Hematopoietic multipotent progenitor cell treated with erythropoietin and hydrocortisone succinate and interleukin-3 and kit ligand, for 8 days (in vitro differentiated cells): ENCODE data around the gene TTC31.
A peak's percentile ranks its signal among the peaks of the same experiment; 100 is the strongest.
"Not testable (repeated sequence)": the region's sequence is repeated elsewhere in the genome, so short reads cannot be mapped to it uniquely, and the experiment has no call there.

ENCODE experiments used
- DNase-seq: peaks from one replicate; pipeline ENCODE4 v3.0.0-alpha.2; 2015

The TTC31 gene

GRCh38 chr2:74457549-74458131, 25.2 kb upstream of the TTC31 start:
- peak; percentile 54 for DNase-seq

DNA sequence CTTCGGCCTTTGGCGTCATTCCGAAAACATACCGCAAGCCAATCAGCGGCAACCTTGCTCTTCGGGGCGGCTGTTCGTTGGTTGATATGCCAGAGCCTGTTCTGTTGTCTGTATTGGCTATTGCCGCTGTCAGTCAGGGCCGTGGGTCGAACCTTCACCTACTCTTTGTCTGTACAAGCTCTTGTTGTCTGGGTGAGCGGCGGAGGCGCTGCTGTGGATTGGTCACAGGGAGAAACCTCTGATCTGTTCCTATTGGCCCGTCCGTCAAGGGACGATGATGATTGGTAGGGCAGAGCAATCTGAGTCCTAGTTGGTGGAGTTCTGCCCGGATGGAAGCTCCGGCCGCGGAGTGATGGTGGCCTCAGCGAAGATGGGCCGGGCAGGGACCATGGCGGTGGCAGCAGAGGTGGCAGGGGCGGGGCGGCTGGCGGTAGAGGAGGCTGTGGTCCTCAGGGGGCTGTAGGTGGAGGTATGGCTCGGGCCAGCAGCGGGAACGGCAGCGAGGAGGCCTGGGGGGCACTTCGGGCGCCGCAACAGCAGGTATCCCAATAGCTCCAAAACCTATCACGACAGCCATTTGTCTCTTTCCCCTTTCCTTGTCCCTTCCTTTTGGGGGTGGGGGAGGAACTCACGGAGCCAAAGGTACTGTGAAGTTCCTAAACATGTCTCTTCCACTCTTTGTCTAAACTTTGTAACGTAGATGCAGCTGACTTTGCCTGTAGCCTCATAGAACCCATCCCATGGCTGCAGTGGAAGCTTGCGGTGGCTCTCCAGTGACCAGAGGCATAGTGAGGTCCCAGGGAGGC, 24.5 kb upstream of the TTC31 start, which contains the start of gene WBP1:
Gene WBP1, plus strand, starts transcription at position 307 of the 806 bp plus-strand sequence. Its CDS starts 165 bp downstream, at position 472.
- DNase-seq: peak; percentile 100

GRCh38 chr2:74458938-74459363, 23.9 kb upstream of the TTC31 start:
- DNase-seq: no peak

GRCh38 chr2:74459503-74460118, 23.3 kb upstream of the TTC31 start:
- not testable (repeated sequence) for DNase-seq

- DNase-seq: not testable (repeated sequence)
Measured at GRCh38 chr2:74460187-74460586, 22.7 kb upstream of the TTC31 start.

- DNase-seq: no peak
Measured at GRCh38 chr2:74461187-74462053, 21.5 kb upstream of the TTC31 start.

- DNase-seq: no peak
Measured at GRCh38 chr2:74462054-74462785, 20.7 kb upstream of the TTC31 start.

DNA sequence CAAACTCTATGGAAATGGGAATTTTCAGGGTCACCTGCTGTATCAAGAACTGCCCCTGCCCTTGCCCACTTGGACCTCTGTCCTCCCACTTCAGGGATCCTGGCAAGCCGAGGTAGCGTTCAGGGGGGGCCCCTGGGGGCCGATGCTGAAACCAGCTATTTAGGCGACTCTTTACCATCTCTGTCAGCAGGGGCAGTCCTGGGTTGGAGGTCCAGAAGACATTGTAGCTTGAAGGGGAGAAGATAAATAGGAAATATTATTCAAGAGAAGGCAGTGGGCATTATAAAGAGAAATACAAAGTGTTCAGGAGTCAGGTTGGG, 20.1 kb upstream of the TTC31 start:
- DNase-seq: no peak

DNA sequence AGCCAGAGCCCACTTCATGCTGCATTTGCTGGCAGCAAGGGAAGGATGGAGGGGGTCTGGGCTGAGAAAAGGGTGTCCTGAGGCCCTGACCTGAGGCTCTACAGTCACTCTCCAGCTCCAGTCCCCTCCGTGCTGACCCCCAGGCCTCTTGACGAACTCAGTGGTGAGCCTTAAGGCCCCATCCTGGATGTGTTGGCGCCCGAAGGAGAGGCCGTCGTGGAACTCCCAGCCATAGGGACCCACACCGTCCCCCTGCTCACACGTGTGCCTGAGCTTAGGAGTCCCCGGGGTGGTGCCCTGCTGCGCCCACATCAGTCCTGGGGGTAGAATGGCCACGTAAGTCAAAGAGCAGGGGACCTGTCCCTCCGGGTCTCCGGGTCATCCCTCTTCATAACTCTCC, 18.5 kb upstream of the TTC31 start:
- no peak for DNase-seq

GRCh38 chr2:74470742-74471141, 12.1 kb upstream of the TTC31 start:
- not testable (repeated sequence) for DNase-seq

DNA sequence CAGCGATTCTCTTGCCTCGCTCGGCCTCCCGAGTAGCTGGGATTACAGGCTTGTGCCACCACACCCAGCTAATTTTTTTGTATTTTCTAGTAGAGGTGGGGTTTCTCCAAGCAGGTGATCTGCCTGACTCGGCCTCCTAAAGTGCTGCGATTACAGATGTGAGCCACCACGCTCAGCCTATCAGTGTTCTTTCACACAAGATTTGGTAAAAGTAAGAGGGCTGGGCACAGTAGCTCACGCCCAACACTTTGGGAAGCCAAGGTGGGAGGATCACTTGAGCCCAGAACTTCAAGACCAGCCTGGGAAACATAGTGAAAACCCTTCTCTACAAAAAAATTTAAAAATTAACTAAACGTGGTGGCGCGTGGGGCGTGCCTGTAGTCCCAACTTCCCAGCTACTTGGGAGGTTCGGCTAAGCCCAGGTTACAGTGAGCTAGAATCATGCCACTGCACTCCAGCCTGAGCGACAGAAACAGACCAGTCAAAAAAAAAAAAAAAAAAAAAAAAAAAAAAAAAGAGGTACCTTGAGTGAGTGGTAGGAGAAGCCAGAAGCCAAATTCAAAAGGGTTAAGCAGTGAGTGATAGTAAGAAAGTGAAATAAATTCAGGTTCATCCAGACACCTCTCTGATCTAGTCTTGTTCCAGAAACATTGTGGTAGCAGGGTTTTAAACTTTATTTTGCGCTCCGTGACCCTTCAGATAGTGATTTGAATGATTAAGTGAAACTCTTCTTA, 11.4 kb upstream of the TTC31 start:
- peak; percentile 34 for DNase-seq

- peak; percentile 94 for DNase-seq
Measured at GRCh38 chr2:74472086-74472944, 10.6 kb upstream of the TTC31 start, which contains the start of gene MRPL53. MRPL53 (minus strand) TSS chr2:74472680; CDS start chr2:74472660, 20 bp downstream.

- no peak for DNase-seq
Measured at GRCh38 chr2:74472945-74473258, 10.0 kb upstream of the TTC31 start.

DNA sequence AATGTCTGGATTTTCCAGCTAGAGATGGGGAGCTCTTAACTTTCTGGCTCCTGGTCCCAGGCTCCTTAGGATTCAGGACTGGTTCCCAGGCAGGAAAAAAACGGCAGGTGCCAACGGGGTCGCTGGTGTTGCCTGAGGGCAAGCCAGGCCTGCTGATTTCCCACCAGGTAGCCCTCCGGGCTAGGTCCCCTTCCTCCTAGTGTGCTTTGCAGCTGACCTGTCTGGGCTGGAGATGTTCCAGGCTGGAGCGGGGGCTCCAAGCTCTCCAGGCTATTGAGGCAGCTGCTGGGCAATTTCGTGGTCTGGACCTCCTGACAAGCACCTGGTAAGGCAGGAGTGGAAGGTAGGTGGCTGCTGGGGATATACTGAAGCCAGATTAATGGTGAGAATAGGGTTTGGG, 8.4 kb upstream of the TTC31 start:
- no peak for DNase-seq

DNA sequence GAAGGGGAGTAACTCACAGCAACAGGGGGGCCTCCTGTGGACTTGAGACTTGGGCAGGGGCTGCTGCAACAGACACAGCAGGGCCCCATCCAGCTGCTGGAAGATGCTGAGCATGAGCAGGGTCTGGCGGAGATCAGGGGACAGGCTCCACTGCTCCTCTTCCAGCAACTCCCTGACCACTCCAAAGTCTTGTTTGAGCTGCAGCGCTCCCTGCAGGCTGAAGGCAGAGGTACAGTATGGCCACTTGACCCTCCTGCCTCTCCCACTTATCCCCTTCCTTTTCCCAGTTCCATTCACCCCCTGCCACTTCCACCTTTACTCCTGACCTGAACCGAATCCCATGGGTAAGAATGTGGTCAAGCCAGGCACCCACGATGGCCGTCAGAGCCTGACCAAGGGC, 8.0 kb upstream of the TTC31 start:
- no peak for DNase-seq

DNA sequence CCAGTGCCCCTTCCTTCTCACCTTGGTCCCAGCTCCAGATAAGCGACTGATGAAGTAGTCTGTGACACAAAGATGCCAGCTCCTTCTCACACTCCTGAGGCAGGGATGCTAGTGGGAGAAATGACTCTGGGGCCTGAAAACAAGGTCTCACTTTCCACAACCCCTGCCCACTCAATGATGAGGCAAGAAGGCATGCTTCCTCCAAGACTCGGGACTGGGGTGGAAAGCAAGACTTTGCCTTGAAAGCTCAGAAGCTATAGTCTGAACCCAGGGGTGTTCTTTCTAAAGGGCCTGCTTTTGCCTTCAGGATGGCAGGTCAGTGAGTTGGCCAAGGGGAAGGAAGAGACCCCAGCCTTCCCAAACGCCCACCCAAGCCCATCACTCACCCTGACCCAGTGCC, 1.4 kb upstream of the TTC31 start:
- no peak for DNase-seq

DNA sequence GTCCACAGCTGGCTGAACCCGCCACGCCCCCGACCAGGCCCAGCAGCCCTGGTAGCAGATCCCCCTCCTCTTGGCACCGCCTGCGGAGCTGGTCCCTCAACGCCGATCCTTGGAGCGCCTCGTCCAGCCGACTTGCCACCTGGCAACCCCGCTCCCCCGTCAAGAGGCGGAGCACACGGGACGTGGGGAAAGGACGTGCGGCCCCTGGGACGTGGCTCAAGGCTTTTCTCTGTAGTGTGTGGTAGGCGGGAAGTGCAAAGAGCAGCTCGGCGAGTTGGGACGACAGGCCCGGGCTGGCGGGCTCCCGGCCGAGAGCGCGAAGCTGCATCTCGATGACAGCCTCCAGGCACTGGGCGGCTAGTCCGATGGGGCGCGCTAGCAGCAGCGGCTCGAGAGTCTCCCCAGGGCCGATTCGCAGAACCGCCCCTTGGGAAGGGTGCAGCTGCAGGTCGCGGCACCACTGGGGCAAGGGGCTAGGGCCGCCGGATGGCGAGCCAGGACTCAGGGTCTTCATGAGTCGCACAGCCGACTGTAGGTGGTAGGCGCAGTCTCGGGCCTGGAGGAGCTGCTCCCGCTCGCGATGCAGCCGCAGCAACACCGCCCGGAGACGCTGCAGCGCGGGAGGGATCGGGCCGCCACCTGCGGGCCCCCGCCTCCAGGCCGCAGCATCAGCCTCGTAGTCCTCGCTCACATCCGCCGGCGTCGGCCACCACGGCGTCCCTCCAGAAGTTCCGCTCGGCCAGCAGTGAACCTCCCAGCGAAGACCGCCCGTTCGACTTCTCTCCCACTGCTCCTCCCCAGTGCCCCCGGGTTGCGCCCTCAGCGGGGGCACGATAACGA, 700 bp upstream of the TTC31 start:
- DNase-seq: peak; percentile 35

- not testable (repeated sequence) for DNase-seq
Measured at GRCh38 chr2:74483675-74484164, 839 bp downstream of the TTC31 start.

DNA sequence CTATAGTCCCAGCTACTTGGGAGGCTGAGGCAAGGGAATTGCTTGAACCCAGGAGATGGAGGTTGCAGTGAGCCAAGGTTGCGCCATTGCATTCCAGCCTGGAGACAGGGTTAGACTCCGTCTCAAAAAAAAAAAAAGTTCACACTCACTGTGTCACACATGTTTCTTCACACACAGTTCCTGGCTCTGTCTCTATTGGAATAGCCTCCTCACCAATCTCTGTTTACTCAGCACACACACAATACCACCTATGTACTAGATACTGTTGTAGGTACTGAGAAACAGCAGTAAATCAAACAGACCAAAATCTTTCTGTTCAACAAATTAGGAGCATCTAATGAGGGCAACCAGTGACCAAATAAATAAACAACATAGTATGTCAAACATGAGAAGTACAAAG, 3.3 kb downstream of the TTC31 start:
- DNase-seq: no peak
